ENCODE data around the gene FAM171A1.
A peak's percentile ranks its signal among the peaks of the same experiment; 100 is the strongest.

FAM171A1 gene

GRCh38 chr10:15168786-15169554 is 202.1 kb downstream of the FAM171A1 start:
- H3K27ac ChIP-seq, result peak overlapping the region; percentile 13; the same call in 1 of the 2 replicates
- TF ChIP-seq ZFX (IDR thresholded peaks at IDR 0.05) (no peak), CTCF (conservative IDR thresholded peaks at IDR 0.05) (no peak; the same call in 1 of the 2 replicates)

GRCh38 chr10:15168291-15168785 is 202.8 kb downstream of the FAM171A1 start, which contains the start of gene NMT2:
Gene NMT2, minus strand, starts transcription at chr10:15168693. Its CDS starts 81 bp downstream, at chr10:15168612.
- TF ChIP-seq CTCF (conservative IDR thresholded peaks at IDR 0.05) (peak; percentile 46), ZFX (IDR thresholded peaks at IDR 0.05) (no peak)
- peak within 1 kb of the TSS; percentile 84 for H3K27ac ChIP-seq

- TF ChIP-seq ZFX (IDR thresholded peaks at IDR 0.05), result peak; percentile 56
- peak; percentile 39; the same call in 1 of the 2 replicates for TF ChIP-seq CTCF (conservative IDR thresholded peaks at IDR 0.05)
- H3K27ac ChIP-seq, result peak overlapping the region; percentile 84
Observed at GRCh38 chr10:15167411-15168290, 203.4 kb downstream of the FAM171A1 start.

- TF ChIP-seq CTCF (conservative IDR thresholded peaks at IDR 0.05), result no peak
- no peak for TF ChIP-seq ZFX (IDR thresholded peaks at IDR 0.05)
- H3K27ac ChIP-seq, result no peak overlapping the region
Observed at GRCh38 chr10:15166325-15166724, 204.8 kb downstream of the FAM171A1 start.

GRCh38 chr10:15163253-15163828 is 207.7 kb downstream of the FAM171A1 start:
- no peak for TF ChIP-seq ZFX (IDR thresholded peaks at IDR 0.05)
- no peak for TF ChIP-seq CTCF (conservative IDR thresholded peaks at IDR 0.05)

More at GRCh38 chr10:15163253-15163828, 207.7 kb downstream of the FAM171A1 start:
- no peak overlapping the region for H3K27ac ChIP-seq

All from C4-2B (cell line).